ENCODE data around the gene ARHGAP15. TPM values are rescaled to one million over a fixed set of nuclear protein-coding genes. Genes with fewer than 3 reads are reported as not detected.

ARHGAP15 gene
- total RNA-seq, 1 donor from 2014 or later = not detected

- H3K36me3 Mint-ChIP-seq (ENCODE audit: unreplicated experiment) = peaks cover 2% of the 10 kb centered on the region
- no peak overlapping the region for H3K27ac Mint-ChIP-seq (ENCODE audit: unreplicated experiment)
- no peak for TF ChIP-seq CTCF (IDR thresholded peaks at IDR 0.05)
- no peaks in the 10 kb centered on the region for H3K9me3 Mint-ChIP-seq (ENCODE audit: unreplicated experiment)
- H3K4me1 Mint-ChIP-seq (ENCODE audit: unreplicated experiment) = no peaks in the 10 kb centered on the region
- peaks cover 61% of the 10 kb centered on the region for H3K27me3 Mint-ChIP-seq (ENCODE audit: unreplicated experiment)
- no peak for DNase-seq (ENCODE audit: extremely low spot score, unreplicated experiment)
- H3K4me3 Mint-ChIP-seq (ENCODE audit: unreplicated experiment) = no peak overlapping the region
Observed at GRCh38 chr2:143117225-143117624, 12.0 kb upstream of the ARHGAP15 start.

DNA sequence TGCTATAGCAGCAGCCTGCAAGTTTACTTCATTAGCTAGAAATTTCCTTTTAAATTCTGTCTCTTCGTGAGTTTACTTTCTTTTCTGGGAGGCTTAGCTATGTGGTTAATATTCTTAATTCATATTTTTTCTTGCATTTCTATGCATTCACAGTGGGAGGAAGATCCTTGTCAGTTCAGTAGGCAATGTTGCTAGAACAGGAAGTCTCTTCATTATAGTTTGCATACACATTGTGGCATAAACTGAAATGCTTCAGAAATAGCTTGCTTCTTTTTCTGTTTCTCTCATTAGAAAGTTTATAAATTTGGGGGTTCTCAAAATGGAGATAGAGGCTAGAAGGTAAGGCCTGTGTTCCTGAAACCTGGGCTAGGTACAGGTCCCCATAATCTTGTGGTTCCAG lies 8.1 kb upstream of the ARHGAP15 start:
- DNase-seq (ENCODE audit: extremely low spot score, unreplicated experiment) = no peak
- peaks cover 31% of the 10 kb centered on the region for H3K27me3 Mint-ChIP-seq (ENCODE audit: unreplicated experiment)
- H3K36me3 Mint-ChIP-seq (ENCODE audit: unreplicated experiment) = no peaks in the 10 kb centered on the region
- H3K4me1 Mint-ChIP-seq (ENCODE audit: unreplicated experiment) = peaks cover 5% of the 10 kb centered on the region
- no peak overlapping the region for H3K4me3 Mint-ChIP-seq (ENCODE audit: unreplicated experiment)
- H3K27ac Mint-ChIP-seq (ENCODE audit: unreplicated experiment) = no peak overlapping the region
- TF ChIP-seq CTCF (IDR thresholded peaks at IDR 0.05) = no peak
- H3K9me3 Mint-ChIP-seq (ENCODE audit: unreplicated experiment) = no peaks in the 10 kb centered on the region

GRCh38 chr2:143121957-143122356 lies 7.3 kb upstream of the ARHGAP15 start:
- no peak for DNase-seq (ENCODE audit: extremely low spot score, unreplicated experiment)
- Mint-ChIP-seq H3K27me3 (ENCODE audit: unreplicated experiment) (peaks cover 23% of the 10 kb centered on the region), H3K9me3 (ENCODE audit: unreplicated experiment) (no peaks in the 10 kb centered on the region), H3K4me3 (ENCODE audit: unreplicated experiment) (no peak overlapping the region), H3K36me3 (ENCODE audit: unreplicated experiment) (no peaks in the 10 kb centered on the region), H3K4me1 (ENCODE audit: unreplicated experiment) (peaks cover 5% of the 10 kb centered on the region), H3K27ac (ENCODE audit: unreplicated experiment) (no peak overlapping the region)
- no peak for TF ChIP-seq CTCF (IDR thresholded peaks at IDR 0.05)

DNA sequence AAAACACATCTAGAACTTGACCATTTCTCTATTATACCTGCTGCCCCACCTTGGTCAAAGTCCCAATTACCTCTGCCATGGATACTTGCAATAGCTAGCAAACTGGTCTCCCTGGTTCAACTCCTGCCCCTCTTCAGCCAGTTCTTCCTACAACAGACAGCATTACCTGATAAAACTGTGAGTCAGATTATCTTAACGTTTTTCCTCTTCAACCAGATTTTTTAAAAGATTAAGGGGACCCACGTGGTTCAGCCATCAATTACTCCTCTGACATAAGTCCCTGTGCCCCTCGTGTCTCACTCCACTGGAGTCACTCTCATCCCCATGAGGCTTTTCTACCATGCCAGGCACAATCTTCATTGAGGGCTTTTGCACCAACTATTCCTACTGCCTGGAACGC lies 5.3 kb upstream of the ARHGAP15 start:
- Mint-ChIP-seq H3K27ac (ENCODE audit: unreplicated experiment) (no peak overlapping the region), H3K36me3 (ENCODE audit: unreplicated experiment) (no peaks in the 10 kb centered on the region), H3K9me3 (ENCODE audit: unreplicated experiment) (no peaks in the 10 kb centered on the region), H3K27me3 (ENCODE audit: unreplicated experiment) (peaks cover 12% of the 10 kb centered on the region), H3K4me3 (ENCODE audit: unreplicated experiment) (no peak overlapping the region), H3K4me1 (ENCODE audit: unreplicated experiment) (peaks cover 5% of the 10 kb centered on the region)
- TF ChIP-seq CTCF (IDR thresholded peaks at IDR 0.05) = no peak
- no peak for DNase-seq (ENCODE audit: extremely low spot score, unreplicated experiment)

DNA sequence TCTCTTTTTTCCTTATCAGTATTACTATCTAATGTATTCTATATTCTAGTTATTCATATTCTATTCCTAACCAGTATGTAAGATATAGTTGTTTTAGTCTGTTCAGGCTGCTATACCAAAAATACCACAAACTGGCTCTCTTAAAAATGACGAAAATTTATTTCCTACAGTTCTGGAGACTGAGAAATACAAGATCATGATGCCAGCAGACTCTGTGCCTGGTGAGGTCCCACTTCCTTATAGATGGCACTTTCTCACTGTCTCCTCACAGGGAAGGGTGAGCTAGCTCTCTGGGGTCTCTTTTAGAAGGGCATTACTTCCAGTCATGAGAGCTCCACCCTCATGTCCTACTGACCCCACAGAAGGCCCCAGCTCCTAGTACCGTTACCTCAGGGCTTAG lies 4.8 kb upstream of the ARHGAP15 start:
- H3K4me3 Mint-ChIP-seq (ENCODE audit: unreplicated experiment) = no peak overlapping the region
- no peak overlapping the region for H3K27ac Mint-ChIP-seq (ENCODE audit: unreplicated experiment)
- DNase-seq (ENCODE audit: extremely low spot score, unreplicated experiment) = no peak
- H3K4me1 Mint-ChIP-seq (ENCODE audit: unreplicated experiment) = peaks cover 5% of the 10 kb centered on the region
- TF ChIP-seq CTCF (IDR thresholded peaks at IDR 0.05) = no peak
- no peaks in the 10 kb centered on the region for H3K36me3 Mint-ChIP-seq (ENCODE audit: unreplicated experiment)
- peaks cover 12% of the 10 kb centered on the region for H3K27me3 Mint-ChIP-seq (ENCODE audit: unreplicated experiment)
- no peaks in the 10 kb centered on the region for H3K9me3 Mint-ChIP-seq (ENCODE audit: unreplicated experiment)

All from osteocyte (in vitro differentiated cells).